GM19455 (cell line): ENCODE measurements around the gene UPB1.

Experiments
- ATAC-seq: cut with Tn5 transposase; IDR thresholded peaks from one replicate; pipeline ENCODE4 v1.9.1; 2021; ENCODE audit not compliant: unreplicated experiment

UPB1 gene

GRCh38 chr22:24503137-24503842 lies 8.2 kb downstream of the UPB1 start:
- ATAC-seq = no peak

DNA sequence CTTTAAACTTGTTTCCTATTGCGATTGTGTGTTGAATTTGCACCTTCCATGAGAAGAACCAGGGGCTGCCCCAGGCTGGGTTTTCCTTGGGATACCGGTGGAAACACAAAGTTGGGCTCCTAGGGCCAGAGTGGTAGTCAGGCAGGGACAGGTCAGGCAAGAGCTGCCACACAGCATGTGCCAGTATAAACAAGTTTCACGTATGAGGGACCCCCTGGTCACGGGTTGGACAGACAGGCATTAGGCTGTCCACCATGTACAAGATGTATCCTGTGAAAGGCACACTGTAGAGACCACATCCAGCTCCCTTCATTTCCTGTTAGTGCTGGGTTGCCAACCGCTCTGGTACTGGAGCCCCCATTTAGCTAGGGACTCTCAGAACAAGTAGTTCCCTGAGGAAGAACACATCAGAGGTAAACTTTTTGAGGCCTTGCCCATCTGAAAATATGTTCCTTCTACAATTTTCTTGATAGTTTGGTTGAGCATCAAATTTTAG lies 8.8 kb downstream of the UPB1 start:
- ATAC-seq = no peak

GRCh38 chr22:24504540-24504939 lies 9.4 kb downstream of the UPB1 start:
- ATAC-seq = no peak

DNA sequence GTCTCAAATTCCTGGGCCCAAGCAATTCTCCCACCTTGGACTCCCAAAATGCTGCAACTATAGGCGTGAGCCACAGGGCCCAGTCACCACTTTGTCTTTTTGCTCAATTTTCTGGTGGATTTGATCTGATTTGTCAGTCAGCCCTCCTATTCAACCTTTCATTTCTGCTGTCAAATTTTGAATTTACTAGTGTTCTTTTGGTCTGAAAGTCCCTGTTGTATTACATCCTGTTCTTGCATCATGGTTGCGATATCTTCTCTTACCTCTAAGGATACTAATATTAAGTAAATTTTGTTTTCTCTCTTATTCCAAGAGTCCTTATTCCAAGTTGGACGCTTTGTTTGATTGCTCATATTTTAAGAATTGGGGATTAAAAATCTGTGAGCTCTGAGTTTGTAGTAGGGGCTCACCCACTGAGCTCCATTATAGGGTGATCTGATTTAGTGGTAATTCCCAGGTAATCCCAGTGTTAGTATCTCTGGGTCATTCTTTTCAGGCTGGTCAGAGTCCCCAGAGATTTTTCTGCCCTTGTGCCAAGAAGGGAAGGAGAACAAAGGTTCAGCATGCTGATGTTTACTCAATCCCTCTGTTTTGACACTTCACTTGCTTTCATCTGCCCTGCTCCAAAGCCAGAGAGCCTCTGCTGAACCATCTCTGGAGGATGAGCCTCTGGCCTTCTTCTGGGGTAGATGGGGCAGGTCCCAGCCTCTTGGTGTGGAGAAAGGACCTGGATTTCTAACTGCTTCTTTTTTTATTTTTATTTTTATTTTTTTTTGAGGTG lies 10.0 kb downstream of the UPB1 start:
- no peak for ATAC-seq

DNA sequence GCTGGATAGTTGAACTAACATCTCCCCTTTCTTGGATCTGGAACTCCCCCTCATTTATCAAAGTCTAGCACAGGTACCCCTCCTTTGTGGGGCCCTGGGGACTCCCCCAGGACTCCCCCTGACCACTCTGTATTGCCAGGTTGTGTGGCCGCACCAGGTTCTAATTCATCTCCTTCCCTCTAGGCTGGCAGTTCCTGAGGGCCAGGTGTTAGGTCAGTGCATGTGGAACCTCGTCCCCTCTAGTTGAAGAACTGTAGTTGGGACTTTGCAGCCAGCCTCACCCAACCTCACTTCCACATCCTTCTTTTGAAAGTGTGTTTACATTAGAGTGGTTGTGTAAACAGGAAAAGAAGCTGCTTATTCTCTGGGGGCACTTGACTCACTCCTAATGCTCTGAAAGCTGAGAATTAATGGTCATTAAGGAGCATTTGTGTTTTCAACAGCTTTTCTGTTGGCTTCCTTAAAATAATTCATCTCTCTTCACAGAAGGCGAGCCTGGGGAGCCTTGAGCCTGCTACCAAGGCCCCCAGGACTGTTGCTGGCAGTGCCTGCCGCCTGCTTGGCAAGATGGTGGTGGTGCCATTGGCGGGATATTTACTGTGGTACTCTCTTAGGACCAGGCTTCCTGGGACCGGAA lies 11.8 kb downstream of the UPB1 start:
- no peak for ATAC-seq

- no peak for ATAC-seq
These were observed 12.6 kb downstream of the UPB1 start for GRCh38 chr22:24507716-24508115.

- no peak for ATAC-seq
These were observed 15.8 kb downstream of the UPB1 start for GRCh38 chr22:24510637-24511625.

GRCh38 chr22:24512043-24512442 lies 16.9 kb downstream of the UPB1 start:
- ATAC-seq = no peak

GRCh38 chr22:24513378-24514240 lies 18.5 kb downstream of the UPB1 start:
- no peak for ATAC-seq

- no peak for ATAC-seq
These were observed 19.3 kb downstream of the UPB1 start for GRCh38 chr22:24514241-24515026.

DNA sequence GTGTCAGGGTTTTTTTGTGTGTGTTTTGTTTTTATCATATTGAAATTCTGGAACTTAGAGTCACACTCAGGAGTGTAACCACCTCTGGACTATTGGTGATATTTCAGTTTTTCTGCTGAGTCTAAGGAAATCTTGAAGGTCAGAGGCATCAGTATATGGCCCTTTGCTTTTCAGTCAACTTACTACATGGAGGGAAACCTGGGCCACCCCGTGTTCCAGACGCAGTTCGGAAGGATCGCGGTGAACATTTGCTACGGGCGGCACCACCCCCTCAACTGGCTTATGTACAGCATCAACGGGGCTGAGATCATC lies 19.9 kb downstream of the UPB1 start:
- ATAC-seq = no peak

DNA sequence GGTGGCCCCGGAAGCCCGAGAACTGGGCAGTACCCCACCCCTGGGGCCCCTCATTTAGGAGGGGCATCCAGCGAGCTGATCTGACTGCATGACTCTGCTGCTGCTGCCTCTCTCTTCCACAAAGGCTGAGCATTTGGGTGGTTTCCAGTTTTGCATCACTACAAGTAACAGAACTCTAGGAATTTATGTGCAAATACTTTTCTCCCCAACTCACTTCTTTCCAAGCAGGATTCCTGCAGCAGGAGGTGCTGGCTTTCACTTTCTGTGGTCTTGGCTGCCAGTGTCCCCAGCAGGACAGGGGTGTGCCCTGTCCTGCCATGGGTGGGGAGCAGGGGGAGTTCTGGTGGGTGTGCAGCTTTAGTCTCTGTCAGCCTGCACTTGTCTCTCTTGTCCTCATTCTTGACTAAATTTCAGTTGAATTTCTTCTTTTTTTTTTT lies 21.2 kb downstream of the UPB1 start:
- no peak for ATAC-seq

- no peak for ATAC-seq
These were observed 22.3 kb downstream of the UPB1 start for GRCh38 chr22:24517446-24517845.

- no peak for ATAC-seq
These were observed 23.1 kb downstream of the UPB1 start for GRCh38 chr22:24518228-24518627.

GRCh38 chr22:24518771-24519485 lies 23.8 kb downstream of the UPB1 start:
- ATAC-seq = no peak

- ATAC-seq = no peak
These were observed 24.4 kb downstream of the UPB1 start for GRCh38 chr22:24519496-24519895.

GRCh38 chr22:24521791-24522245 lies 26.7 kb downstream of the UPB1 start:
- no peak for ATAC-seq

GRCh38 chr22:24523873-24524272 lies 28.7 kb downstream of the UPB1 start:
- no peak for ATAC-seq
